ENCODE data around the gene XRN2.
A peak's percentile ranks its signal among the peaks of the same experiment; 100 is the strongest.
"Not testable (repeated sequence)": the region's sequence is repeated elsewhere in the genome, so short reads cannot be mapped to it uniquely, and the experiment has no call there.

Gene XRN2

GRCh38 chr20:21387528-21387927 lies 84.4 kb downstream of the XRN2 start:
- no peak for DNase-seq (ENCODE audit: low read depth)

- no peak for DNase-seq (ENCODE audit: low read depth)
These were observed 85.4 kb downstream of the XRN2 start for GRCh38 chr20:21388566-21388965.

GRCh38 chr20:21389368-21389767 lies 86.2 kb downstream of the XRN2 start:
- DNase-seq (ENCODE audit: low read depth) = no peak

GRCh38 chr20:21390768-21391167 lies 87.6 kb downstream of the XRN2 start:
- DNase-seq (ENCODE audit: low read depth) = no peak

GRCh38 chr20:21391185-21391971 lies 88.2 kb downstream of the XRN2 start:
- DNase-seq (ENCODE audit: low read depth) = no peak

- DNase-seq (ENCODE audit: low read depth) = no peak
These were observed 88.8 kb downstream of the XRN2 start for GRCh38 chr20:21391972-21392352.

GRCh38 chr20:21393166-21393565 lies 90.0 kb downstream of the XRN2 start:
- no peak for DNase-seq (ENCODE audit: low read depth)

- no peak for DNase-seq (ENCODE audit: low read depth)
These were observed 90.8 kb downstream of the XRN2 start for GRCh38 chr20:21393816-21394519.

GRCh38 chr20:21394551-21394950 lies 91.4 kb downstream of the XRN2 start:
- DNase-seq (ENCODE audit: low read depth) = no peak

- no peak for DNase-seq (ENCODE audit: low read depth)
These were observed 92.0 kb downstream of the XRN2 start for GRCh38 chr20:21395051-21395665.

GRCh38 chr20:21395666-21396598 lies 92.8 kb downstream of the XRN2 start:
- DNase-seq (ENCODE audit: low read depth) = peak; percentile 20

- no peak for DNase-seq (ENCODE audit: low read depth)
These were observed 93.6 kb downstream of the XRN2 start for GRCh38 chr20:21396599-21397340.

- DNase-seq (ENCODE audit: low read depth) = no peak
These were observed 94.4 kb downstream of the XRN2 start, which contains the start of gene NKX2-4 for GRCh38 chr20:21397341-21398108. TSS of gene NKX2-4 (minus strand) at chr20:21397526. CDS start at chr20:21397399, 127 bp downstream.

GRCh38 chr20:21398109-21399004 lies 95.2 kb downstream of the XRN2 start:
- no peak for DNase-seq (ENCODE audit: low read depth)

GRCh38 chr20:21399005-21399475 lies 95.9 kb downstream of the XRN2 start:
- no peak for DNase-seq (ENCODE audit: low read depth)

GRCh38 chr20:21411725-21412124 lies 108.6 kb downstream of the XRN2 start:
- no peak for DNase-seq (ENCODE audit: low read depth)

- not testable (repeated sequence) for DNase-seq (ENCODE audit: low read depth)
These were observed 110.9 kb downstream of the XRN2 start for GRCh38 chr20:21413996-21414395.

- not testable (repeated sequence) for DNase-seq (ENCODE audit: low read depth)
These were observed 116.0 kb downstream of the XRN2 start for GRCh38 chr20:21419147-21419546.

GRCh38 chr20:21421601-21422236 lies 118.6 kb downstream of the XRN2 start:
- DNase-seq (ENCODE audit: low read depth) = no peak

Data from stimulated activated CD8-positive, alpha-beta memory T cell treated with anti-CD3 and anti-CD28 coated beads, Interleukin-15, amount 100 ng/mL, for 1 hour (primary cell).